WTC11 (cell line): ENCODE data around the gene AQP1. TPM values are rescaled to one million over a fixed set of nuclear protein-coding genes. Genes with fewer than 3 reads are reported as not detected.

Source experiments
- ATAC-seq: fragments of 200-7000 bp; cut with Tn5 transposase; 2 replicates; pipeline ENCODE4 v1.10.0; 2021; ENCODE audit warnings: mild to moderate bottlenecking, moderate library complexity
- CTCF ChIA-PET: fragments of 300-600 bp; sonication (Branson Sonifier 250); formaldehyde crosslinking; loops from one replicate; lab custom pipeline; 2021; ENCODE audit warnings: antibody characterized with exemption; lab: Charles Lee
- POLR2A ChIA-PET: fragments of 350-600 bp; sonication (Branson Sonifier 250); formaldehyde crosslinking; loops from one replicate; lab custom pipeline; 2021; ENCODE audit warnings: antibody characterized with exemption; lab: Charles Lee
- DNase-seq: peaks from one replicate; pipeline ENCODE4 v3.0.0; 2021; ENCODE audit warnings: low spot score
- H3K27ac Mint-ChIP-seq: 2 replicates; pipeline ENCODE4 v1.8.0; 2021; ENCODE audit warnings: mixed read lengths
- H3K27me3 Mint-ChIP-seq: 2 replicates; pipeline ENCODE4 v1.8.0; 2021; ENCODE audit warnings: low read depth, mild to moderate bottlenecking, moderate library complexity, mixed read lengths
- H3K36me3 Mint-ChIP-seq: 2 replicates; pipeline ENCODE4 v1.8.0; 2021; ENCODE audit warnings: mixed read lengths
- H3K4me1 Mint-ChIP-seq: 2 replicates; pipeline ENCODE4 v1.8.0; 2022; ENCODE audit warnings: mixed read lengths
- H3K4me3 Mint-ChIP-seq: 2 replicates; pipeline ENCODE4 v1.8.0; 2021; ENCODE audit warnings: mild to moderate bottlenecking, moderate library complexity, mixed read lengths
- H3K9me3 Mint-ChIP-seq: 2 replicates; pipeline ENCODE4 v1.8.0; 2021; ENCODE audit warnings: mixed read lengths
- AFF4 ChIP-seq: sonication (generic); formaldehyde crosslinking; IDR thresholded peaks from 2 replicates; pipeline ENCODE4 v1.8.1; 2023; ENCODE audit warnings: mild to moderate bottlenecking, missing genetic modification reagents, borderline replicate concordance
- ELF4 ChIP-seq: sonication (generic); formaldehyde crosslinking; IDR thresholded peaks from 2 replicates; pipeline ENCODE4 v1.8.1; 2022; ENCODE audit warnings: low read depth, mild to moderate bottlenecking, moderate library complexity, missing genetic modification reagents
- GTF2I ChIP-seq: fragments of 250-450 bp; sonication (Bioruptor Pico); conservative IDR thresholded peaks from 2 replicates; pipeline ENCODE4 v1.4.0; 2021; ENCODE audit warnings: mild to moderate bottlenecking
- JAZF1 ChIP-seq: fragments of 250-450 bp; sonication (Bioruptor Pico); IDR thresholded peaks from 2 replicates; pipeline ENCODE4 v1.9.0; 2021; ENCODE audit warnings: moderate library complexity, mild to moderate bottlenecking, inconsistent platforms
- RELA ChIP-seq: sonication (generic); formaldehyde crosslinking; IDR thresholded peaks from 2 replicates; pipeline ENCODE4 v1.8.1; 2022; ENCODE audit warnings: missing genetic modification reagents, mild to moderate bottlenecking, borderline replicate concordance
- TEAD4 ChIP-seq: sonication (generic); formaldehyde crosslinking; IDR thresholded peaks from 2 replicates; pipeline ENCODE4 v1.8.0; 2022; ENCODE audit warnings: mild to moderate bottlenecking, missing genetic modification reagents
- ZBTB21 ChIP-seq: sonication (generic); formaldehyde crosslinking; IDR thresholded peaks from 2 replicates; pipeline ENCODE4 v1.8.1; 2023; ENCODE audit warnings: mild to moderate bottlenecking, missing genetic modification reagents, borderline replicate concordance
- ZNF281 ChIP-seq: sonication (generic); formaldehyde crosslinking; IDR thresholded peaks from 2 replicates; pipeline ENCODE4 v1.8.0; 2023; ENCODE audit warnings: mild to moderate bottlenecking, missing genetic modification reagents
- total RNA-seq: library from RNA; stranded (reverse); gene quantifications from 3 replicates; pipeline ENCODE4 v1.2.3, GENCODE V29; 2021
- TF ChIP-seq, protein P1 (sequence below): sonication (generic); formaldehyde crosslinking; IDR thresholded peaks from 2 replicates; pipeline ENCODE4 v1.8.1; 2022; ENCODE audit warnings: low read depth, mild to moderate bottlenecking, moderate library complexity, missing genetic modification reagents, borderline replicate concordance
- TF ChIP-seq, protein P2 (sequence below): sonication (generic); formaldehyde crosslinking; IDR thresholded peaks from 2 replicates; pipeline ENCODE4 v1.8.0; 2022; ENCODE audit warnings: mild to moderate bottlenecking, missing genetic modification reagents
- TF ChIP-seq, protein P3 (sequence below): sonication (generic); formaldehyde crosslinking; conservative IDR thresholded peaks from 2 replicates; pipeline ENCODE4 v1.8.1; 2023; ENCODE audit warnings: mild to moderate bottlenecking, low read depth, missing genetic modification reagents, moderate library complexity

The AQP1 gene
- total RNA-seq, 1 experiment from 2014 or later, result 0.81 TPM

DNA sequence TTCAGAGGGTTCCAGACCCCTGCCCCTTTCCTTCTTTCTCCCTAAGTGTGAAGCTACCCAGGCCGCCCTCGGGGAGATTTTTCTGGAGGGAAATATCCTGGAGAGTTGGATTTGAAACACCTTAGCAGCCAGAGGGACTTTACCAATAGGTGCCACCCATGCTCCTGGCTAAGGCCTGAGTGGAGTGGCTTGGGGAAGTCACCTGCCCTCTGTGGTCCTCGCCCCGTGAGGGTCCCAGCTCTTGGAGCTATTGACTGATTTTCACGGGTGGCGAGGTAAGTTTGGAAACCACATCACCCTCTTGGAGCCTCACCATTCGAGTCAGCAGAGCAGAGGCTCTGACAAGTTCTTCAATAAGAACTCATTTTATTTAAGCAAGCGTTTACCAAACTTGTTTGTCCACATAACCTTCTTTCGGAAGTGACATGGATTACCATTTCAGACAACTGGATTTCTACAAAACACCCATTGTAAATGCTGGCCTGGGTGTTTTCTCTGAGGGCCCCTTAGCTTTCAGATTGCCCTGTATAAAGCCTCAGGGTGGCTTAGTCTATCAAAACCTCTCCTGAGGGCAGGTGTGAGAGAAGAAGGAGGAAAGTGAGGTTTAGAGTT is 20.4 kb downstream of the AQP1 start (continued):
- TF ChIP-seq AFF4 (CRISPR knock-in tag) (no peak), ELF4 (no peak), TEAD4 (CRISPR knock-in tag) (no peak)
- TF ChIP-seq, all 79 proteins: peak for 0

GRCh38 chr7:30932562-30932961 is 20.9 kb downstream of the AQP1 start:
- Mint-ChIP-seq H3K27ac (no peak overlapping the region), H3K4me3 (no peak overlapping the region), H3K9me3 (peaks cover 5% of the 10 kb centered on the region), H3K27me3 (peaks cover 9% of the 10 kb centered on the region), H3K4me1 (0 out of 2 replicates have a peak, but pooled peaks cover 4% of the 10 kb centered on the region), H3K36me3 (no peaks in the 10 kb centered on the region)
- DNase-seq (no peak), ATAC-seq (no peak)
- ChIA-PET CTCF (interaction anchor here (1.0 to 2.3 kb wide), 5 partner anchors 24 to 441 kb away, joined by 3 to 14 read pairs (median 5); no protein-coding TSS in a partner anchor), POLR2A (no interaction called here)
- no peak for TF ChIP-seq ZNF281
- no peak for TF ChIP-seq GTF2I (CRISPR knock-in tag)
- TF ChIP-seq, protein P1, sequence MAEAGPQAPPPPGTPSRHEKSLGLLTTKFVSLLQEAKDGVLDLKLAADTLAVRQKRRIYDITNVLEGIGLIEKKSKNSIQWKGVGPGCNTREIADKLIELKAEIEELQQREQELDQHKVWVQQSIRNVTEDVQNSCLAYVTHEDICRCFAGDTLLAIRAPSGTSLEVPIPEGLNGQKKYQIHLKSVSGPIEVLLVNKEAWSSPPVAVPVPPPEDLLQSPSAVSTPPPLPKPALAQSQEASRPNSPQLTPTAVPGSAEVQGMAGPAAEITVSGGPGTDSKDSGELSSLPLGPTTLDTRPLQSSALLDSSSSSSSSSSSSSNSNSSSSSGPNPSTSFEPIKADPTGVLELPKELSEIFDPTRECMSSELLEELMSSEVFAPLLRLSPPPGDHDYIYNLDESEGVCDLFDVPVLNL (CRISPR knock-in tag), result no peak
- no peak for TF ChIP-seq RELA
- TF ChIP-seq ZBTB21, result no peak
- TF ChIP-seq, protein P2, sequence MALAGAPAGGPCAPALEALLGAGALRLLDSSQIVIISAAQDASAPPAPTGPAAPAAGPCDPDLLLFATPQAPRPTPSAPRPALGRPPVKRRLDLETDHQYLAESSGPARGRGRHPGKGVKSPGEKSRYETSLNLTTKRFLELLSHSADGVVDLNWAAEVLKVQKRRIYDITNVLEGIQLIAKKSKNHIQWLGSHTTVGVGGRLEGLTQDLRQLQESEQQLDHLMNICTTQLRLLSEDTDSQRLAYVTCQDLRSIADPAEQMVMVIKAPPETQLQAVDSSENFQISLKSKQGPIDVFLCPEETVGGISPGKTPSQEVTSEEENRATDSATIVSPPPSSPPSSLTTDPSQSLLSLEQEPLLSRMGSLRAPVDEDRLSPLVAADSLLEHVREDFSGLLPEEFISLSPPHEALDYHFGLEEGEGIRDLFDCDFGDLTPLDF, result no peak
- TF ChIP-seq JAZF1 (CRISPR knock-in tag), result no peak
- TF ChIP-seq, protein P3, sequence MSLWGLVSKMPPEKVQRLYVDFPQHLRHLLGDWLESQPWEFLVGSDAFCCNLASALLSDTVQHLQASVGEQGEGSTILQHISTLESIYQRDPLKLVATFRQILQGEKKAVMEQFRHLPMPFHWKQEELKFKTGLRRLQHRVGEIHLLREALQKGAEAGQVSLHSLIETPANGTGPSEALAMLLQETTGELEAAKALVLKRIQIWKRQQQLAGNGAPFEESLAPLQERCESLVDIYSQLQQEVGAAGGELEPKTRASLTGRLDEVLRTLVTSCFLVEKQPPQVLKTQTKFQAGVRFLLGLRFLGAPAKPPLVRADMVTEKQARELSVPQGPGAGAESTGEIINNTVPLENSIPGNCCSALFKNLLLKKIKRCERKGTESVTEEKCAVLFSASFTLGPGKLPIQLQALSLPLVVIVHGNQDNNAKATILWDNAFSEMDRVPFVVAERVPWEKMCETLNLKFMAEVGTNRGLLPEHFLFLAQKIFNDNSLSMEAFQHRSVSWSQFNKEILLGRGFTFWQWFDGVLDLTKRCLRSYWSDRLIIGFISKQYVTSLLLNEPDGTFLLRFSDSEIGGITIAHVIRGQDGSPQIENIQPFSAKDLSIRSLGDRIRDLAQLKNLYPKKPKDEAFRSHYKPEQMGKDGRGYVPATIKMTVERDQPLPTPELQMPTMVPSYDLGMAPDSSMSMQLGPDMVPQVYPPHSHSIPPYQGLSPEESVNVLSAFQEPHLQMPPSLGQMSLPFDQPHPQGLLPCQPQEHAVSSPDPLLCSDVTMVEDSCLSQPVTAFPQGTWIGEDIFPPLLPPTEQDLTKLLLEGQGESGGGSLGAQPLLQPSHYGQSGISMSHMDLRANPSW (CRISPR knock-in tag), result no peak
